GM18519 (cell line): ENCODE data around the gene NTF3.
"Not testable (repeated sequence)": the region's sequence is repeated elsewhere in the genome, so short reads cannot be mapped to it uniquely, and the experiment has no call there.

ENCODE experiments used
- ATAC-seq: cut with Tn5 transposase; IDR thresholded peaks from one replicate; pipeline ENCODE4 v1.9.1; 2021; ENCODE audit warnings: mild to moderate bottlenecking, moderate library complexity; ENCODE audit not compliant: unreplicated experiment, low FRiP score

Gene NTF3

DNA sequence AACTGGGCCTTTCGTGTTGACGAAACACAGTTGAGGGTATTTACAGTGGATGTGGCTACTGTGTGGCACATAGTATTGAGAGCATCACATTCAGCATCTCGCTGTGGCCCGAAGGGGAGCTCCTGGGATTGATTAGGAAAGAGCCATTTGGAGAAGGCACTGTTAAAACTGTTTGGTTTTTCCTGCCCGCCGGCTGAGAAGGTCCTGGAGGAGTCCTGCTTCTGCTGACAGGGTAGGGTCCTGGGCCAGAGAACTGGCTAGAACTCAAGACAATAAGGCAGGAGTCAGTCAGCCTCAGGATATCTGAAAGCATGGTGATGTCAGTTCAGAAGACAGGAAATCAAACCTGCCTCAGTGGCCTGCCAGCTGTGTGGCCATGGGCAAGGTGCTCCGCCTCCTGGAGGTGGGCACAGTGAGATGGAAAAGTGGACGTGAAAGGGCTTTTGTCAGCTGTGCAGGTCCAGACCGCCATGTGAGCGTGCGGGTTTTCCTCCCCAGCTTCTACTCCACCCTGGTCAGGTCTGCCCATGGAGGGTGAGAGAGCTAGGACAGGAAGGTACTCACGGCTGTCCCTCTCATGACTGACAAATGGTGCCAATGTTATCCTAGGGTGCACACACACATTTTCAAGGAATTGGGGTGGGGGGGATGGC, 92.3 kb downstream of the NTF3 start:
- ATAC-seq, result no peak

DNA sequence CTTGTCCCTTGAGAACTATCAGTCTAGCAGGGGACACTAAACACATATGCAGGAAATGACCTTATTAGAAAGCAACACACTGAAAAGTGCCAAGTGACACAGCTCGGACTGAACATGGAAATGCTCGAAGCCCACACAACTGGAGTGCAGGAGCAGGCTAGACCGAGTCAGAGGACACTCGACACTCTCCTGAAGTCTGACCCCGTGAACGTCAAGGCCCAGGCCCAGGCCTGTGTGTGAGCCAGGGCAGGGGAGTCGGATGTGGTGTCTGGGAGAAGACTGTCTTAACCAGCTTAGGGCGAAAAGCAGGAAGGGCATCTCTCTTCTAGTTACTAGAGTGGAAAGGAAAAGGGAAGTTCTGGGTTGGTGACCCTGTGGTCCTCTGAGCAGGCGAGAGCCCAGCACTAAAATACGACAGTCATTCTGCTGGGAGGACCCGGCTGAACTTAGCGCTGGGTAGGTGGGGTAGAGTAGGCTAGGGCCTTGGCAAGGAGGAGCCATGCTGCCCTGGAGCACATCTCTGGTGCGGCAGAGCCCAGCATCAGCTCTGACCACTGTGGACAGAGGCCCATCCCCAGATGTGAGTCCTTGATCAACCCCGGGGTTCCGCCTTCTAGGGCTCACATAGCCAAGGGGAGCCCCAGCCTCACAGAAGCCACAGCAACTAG, 93.0 kb downstream of the NTF3 start:
- no peak for ATAC-seq

DNA sequence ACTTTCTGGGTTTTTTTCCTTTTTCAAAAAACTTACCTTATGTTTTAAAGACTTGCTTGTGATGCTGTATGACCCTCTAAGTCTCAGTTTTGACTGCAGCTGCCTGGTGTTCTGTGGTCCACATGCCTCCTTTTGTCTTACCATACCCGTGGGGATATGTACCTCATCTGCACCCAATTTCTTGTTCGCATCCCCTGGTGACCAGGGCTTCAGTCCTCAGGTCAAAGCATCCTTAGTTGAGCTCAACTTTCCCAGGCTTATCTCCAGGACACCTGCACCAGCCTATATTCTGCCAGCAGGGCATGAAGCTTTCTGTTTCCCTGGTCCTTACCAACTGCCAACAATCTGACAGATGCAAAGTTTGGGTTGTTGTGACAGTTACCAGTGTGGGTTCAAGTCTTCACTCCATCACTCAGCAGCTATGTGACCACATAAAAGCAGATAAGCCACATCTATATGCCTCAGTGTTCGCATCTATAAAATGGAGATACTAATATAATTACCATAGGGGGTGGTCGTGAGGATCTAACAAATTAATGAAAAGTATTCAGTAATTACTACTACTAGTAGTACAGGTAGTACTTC, 94.0 kb downstream of the NTF3 start:
- ATAC-seq, result no peak

DNA sequence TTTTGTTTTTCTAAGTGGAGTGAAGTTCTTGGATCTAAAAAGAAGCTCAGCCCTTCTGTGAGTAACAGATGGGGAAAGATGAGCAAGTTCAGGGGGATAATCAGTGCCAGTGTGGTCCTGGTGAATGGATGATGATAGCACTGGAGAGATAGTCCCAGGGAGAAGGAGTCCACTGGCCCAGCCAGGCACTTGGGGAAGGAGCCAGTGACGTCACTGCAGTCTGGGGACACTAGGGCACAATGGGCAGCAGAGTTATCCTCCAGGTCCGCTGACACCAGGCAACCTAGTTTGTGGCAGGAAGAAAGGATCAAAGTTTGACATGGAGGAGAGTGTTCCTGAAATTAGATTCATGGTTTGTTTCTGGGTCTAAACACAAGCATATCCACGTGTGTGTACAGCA, 101.5 kb downstream of the NTF3 start:
- no peak for ATAC-seq

DNA sequence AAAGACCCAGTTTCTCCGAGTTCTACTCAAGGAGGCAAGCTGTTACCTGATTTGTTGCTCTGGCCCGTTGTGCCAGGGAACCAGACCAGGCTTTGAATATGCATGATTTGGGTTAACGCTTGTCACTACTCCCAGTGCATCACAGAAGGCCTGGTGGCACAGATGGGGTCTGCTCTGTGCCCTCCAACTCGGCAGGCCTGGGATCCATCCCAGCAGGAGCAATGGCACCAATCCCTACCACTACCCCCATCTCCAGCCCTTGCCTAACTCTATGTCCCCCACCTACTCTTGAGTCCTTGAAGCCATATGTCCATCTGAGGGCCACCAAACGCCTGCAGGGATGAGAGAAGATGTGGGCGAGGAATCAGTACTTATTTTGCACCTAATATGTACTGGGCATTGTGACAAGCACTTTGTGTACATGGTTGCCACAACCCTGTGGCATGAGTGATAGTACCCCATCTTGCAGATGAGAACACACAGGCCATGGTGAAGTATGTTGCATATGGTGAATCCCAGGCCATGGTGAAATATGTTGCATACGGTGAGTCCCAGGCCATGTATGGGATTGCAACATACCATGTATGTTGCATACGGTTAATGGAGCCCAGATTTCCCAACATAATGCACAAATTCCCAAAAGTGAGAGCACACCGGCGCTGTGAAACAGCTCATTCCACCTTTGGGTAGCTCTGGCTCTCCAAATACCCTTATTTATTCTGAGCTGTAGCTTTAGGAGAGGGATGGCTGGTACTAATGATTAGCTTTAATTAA, 102.7 kb downstream of the NTF3 start:
- ATAC-seq, result no peak

DNA sequence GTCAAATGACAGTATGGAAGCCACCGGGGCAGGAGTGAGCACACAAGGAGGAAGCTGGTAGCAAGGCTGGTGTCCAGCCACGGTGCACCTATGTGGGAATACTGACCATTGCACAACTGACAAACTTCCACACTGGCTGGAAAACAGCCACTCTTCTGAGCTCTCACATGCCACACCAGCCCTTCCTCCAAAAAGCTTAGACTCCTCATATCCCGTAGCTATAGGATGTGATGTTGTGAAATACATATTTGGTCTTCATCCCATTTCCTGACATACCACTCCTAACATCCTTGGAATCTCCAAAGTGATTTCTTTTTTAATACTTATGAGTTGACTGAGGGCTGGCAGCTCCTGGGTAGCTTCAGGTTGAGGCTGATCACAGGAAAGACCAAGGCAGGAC, 103.6 kb downstream of the NTF3 start:
- ATAC-seq, result no peak

DNA sequence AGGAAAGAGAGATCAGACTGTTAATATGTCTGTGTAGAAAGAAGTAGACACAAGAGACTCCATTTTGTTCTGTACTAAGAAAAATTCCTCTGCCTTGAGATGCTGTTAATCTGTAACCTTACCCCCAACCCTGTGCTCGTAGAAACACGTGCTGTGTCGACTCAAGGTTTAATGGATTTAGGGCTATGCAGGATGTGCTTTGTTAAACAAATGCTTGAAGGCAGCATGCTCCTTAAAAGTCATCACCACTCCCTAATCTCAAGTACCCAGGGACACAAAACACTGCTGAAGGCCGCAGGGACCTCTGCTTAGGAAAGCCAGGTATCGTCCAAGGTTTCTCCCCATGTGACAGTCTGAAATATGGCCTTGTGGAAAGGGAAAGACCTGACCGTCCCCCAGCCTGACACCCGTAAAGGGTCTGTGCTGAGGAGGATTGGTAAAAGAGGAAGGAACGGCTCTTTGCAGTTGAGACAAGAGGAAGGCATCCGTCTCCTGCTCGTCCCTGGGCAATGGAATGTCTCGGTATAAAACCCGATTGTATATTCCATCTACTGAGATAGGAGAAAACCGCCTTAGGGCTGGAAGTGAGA, 105.2 kb downstream of the NTF3 start:
- not testable (repeated sequence) for ATAC-seq

DNA sequence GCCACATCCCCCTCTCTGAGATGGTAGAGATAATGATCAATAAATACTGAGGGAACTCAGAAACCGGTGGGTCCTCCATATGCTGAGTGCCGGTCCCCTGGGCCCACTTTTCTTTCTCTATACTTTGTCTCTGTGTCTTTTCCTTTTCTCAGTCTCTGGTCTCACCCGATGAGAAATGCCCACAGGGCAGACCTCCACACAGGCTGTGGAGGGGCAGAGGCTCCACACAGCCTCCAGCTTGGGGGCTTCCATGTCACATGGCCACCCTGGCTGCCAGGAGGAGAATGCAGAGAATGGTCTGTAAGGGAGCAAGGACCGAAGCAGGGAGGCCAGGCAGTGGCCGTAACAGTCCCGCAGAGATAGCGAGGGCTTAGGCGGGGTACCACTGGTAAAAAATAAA, 105.9 kb downstream of the NTF3 start:
- no peak for ATAC-seq
